ENCODE measurements around the gene TMPRSS4. TPM values are rescaled to one million over a fixed set of nuclear protein-coding genes. Genes with fewer than 3 reads are reported as not detected.

TMPRSS4 gene
- total RNA-seq, 4 donors from 2014 or later, result 224 to 423 (median 248) TPM

- no peak for TF ChIP-seq EP300 (IDR thresholded peaks at IDR 0.05; ENCODE audit: low read depth)
- TF ChIP-seq POLR2AphosphoS5 (IDR thresholded peaks at IDR 0.05), result no peak
- no peak for TF ChIP-seq POLR2A (IDR thresholded peaks at IDR 0.05)
- TF ChIP-seq CTCF (IDR thresholded peaks at IDR 0.05), result no peak
- H3K4me3 ChIP-seq, result no peak overlapping the region
- no peak for DNase-seq
- H3K27ac ChIP-seq, result no peak overlapping the region
- no peaks in the 10 kb centered on the region for H3K36me3 ChIP-seq
- intact Hi-C loops (cut with DNase I; ENCODE audit: low total_unique reads), result no loop called here
- peaks cover 0 to 26% (median 17%) of the 10 kb centered on the region in 4 donors for H3K4me1 ChIP-seq
- H3K9me3 ChIP-seq, result no peaks in the 10 kb centered on the region
- 0 to 33% methylated on average over 3 to 5 of the region's 5 CpGs for WGBS, 2 donors (ENCODE audit: low coverage in 1 of 2)
- H3K27me3 ChIP-seq, result peaks cover 69% of the 10 kb centered on the region
- in situ Hi-C loops (cut with MboI; ENCODE audit: low pct_ligation_motif_present in 1 of 4, low pct_unique_long_range_greater_than_20kb in 1 of 4, low sequenced_read_pairs in 3 of 4), result no loop called here
Observed at GRCh38 chr11:118151431-118151830, 74.6 kb downstream of the TMPRSS4 start.

GRCh38 chr11:118152020-118152551 lies 75.2 kb downstream of the TMPRSS4 start:
- in situ Hi-C loops (cut with MboI; ENCODE audit: low pct_ligation_motif_present in 1 of 4, low pct_unique_long_range_greater_than_20kb in 1 of 4, low sequenced_read_pairs in 3 of 4), result no loop called here
- 19% methylated on average over 16 of the region's 16 CpGs; no CpG with 5 or more reads in 1 of the 2 donors for whole genome bisulfite sequencing, 2 donors (ENCODE audit: low coverage in 1 of 2)
- Histone ChIP-seq H3K4me1 (peaks cover 0 to 32% (median 17%) of the 10 kb centered on the region in 4 donors), H3K4me3 (peak overlapping the region; percentile 23 to 53 (median 37)), H3K36me3 (no peaks in the 10 kb centered on the region), H3K27me3 (peaks cover 71% of the 10 kb centered on the region), H3K27ac (no peak overlapping the region), H3K9me3 (no peaks in the 10 kb centered on the region)
- no peak for DNase-seq
- TF ChIP-seq CTCF (IDR thresholded peaks at IDR 0.05), result no peak
- no peak for TF ChIP-seq POLR2AphosphoS5 (IDR thresholded peaks at IDR 0.05)
- no peak for TF ChIP-seq EP300 (IDR thresholded peaks at IDR 0.05; ENCODE audit: low read depth)
- no peak for TF ChIP-seq POLR2A (IDR thresholded peaks at IDR 0.05)
- intact Hi-C loops (cut with DNase I; ENCODE audit: low total_unique reads), result no loop called here

- intact Hi-C loops (cut with DNase I; ENCODE audit: low total_unique reads) (no loop called here), in situ Hi-C loops (cut with MboI; ENCODE audit: low pct_ligation_motif_present in 1 of 4, low pct_unique_long_range_greater_than_20kb in 1 of 4, low sequenced_read_pairs in 3 of 4) (no loop called here)
- peaks cover 0 to 32% (median 17%) of the 10 kb centered on the region in 4 donors for H3K4me1 ChIP-seq
- peaks cover 78% of the 10 kb centered on the region for H3K27me3 ChIP-seq
- H3K36me3 ChIP-seq, result no peaks in the 10 kb centered on the region
- no peaks in the 10 kb centered on the region for H3K9me3 ChIP-seq
- peak within 1 kb of the TSS; percentile 23 to 53 (median 37) for H3K4me3 ChIP-seq
- TF ChIP-seq CTCF (IDR thresholded peaks at IDR 0.05) (no peak), EP300 (IDR thresholded peaks at IDR 0.05; ENCODE audit: low read depth) (no peak), POLR2A (IDR thresholded peaks at IDR 0.05) (no peak), POLR2AphosphoS5 (IDR thresholded peaks at IDR 0.05) (no peak)
- peak; percentile 53 for DNase-seq
- 4% methylated on average over 61 of the region's 88 CpGs; no CpG with 5 or more reads in 1 of the 2 donors for WGBS, 2 donors (ENCODE audit: low coverage in 1 of 2)
- H3K27ac ChIP-seq, result no peak within 1 kb of the TSS
Observed at GRCh38 chr11:118152552-118153471, 75.9 kb downstream of the TMPRSS4 start, which contains the start of gene SCN4B. SCN4B (minus strand) TSS chr11:118152823; CDS start chr11:118152673, 150 bp downstream.

- Histone ChIP-seq H3K4me1 (peaks cover 0 to 32% (median 17%) of the 10 kb centered on the region in 4 donors), H3K27me3 (peaks cover 85% of the 10 kb centered on the region), H3K27ac (no peak overlapping the region), H3K36me3 (no peaks in the 10 kb centered on the region), H3K4me3 (peak overlapping the region in 2 of 4 donors; percentile 43 to 53), H3K9me3 (no peaks in the 10 kb centered on the region)
- 37% methylated on average over 14 of the region's 16 CpGs; no CpG with 5 or more reads in 1 of the 2 donors for WGBS, 2 donors (ENCODE audit: low coverage in 1 of 2)
- no peak for TF ChIP-seq EP300 (IDR thresholded peaks at IDR 0.05; ENCODE audit: low read depth)
- DNase-seq, result no peak
- in situ Hi-C loops (cut with MboI; ENCODE audit: low pct_ligation_motif_present in 1 of 4, low pct_unique_long_range_greater_than_20kb in 1 of 4, low sequenced_read_pairs in 3 of 4), result no loop called here
- intact Hi-C loops (cut with DNase I; ENCODE audit: low total_unique reads), result no loop called here
Observed at GRCh38 chr11:118153516-118153915, 76.6 kb downstream of the TMPRSS4 start.
